Naive thymus-derived CD4-positive, alpha-beta T cell (primary cell): ENCODE measurements around the gene STK4. TPM values are rescaled to one million over a fixed set of nuclear protein-coding genes. Genes with fewer than 3 reads are reported as not detected.
A peak's percentile ranks its signal among the peaks of the same experiment; 100 is the strongest.

Experiments
- ATAC-seq: fragments of 150-1000 bp; cut with Tn5 transposase; 2 replicates; pipeline ENCODE4 v1.10.0; 2021; ENCODE audit warnings: mild to moderate bottlenecking, moderate library complexity
- CTCF ChIA-PET: fragments of 350-600 bp; sonication (Branson Sonifier 250); formaldehyde crosslinking; loops from one replicate; lab custom pipeline; 2021; ENCODE audit warnings: antibody characterized with exemption; lab: Charles Lee
- POLR2A ChIA-PET: fragments of 350-600 bp; sonication (Branson Sonifier 250); formaldehyde crosslinking; loops from one replicate; lab custom pipeline; 2021; ENCODE audit warnings: antibody characterized with exemption, inconsistent platforms; lab: Charles Lee
- DNase-seq, 9 donors: peaks; one replicate each; pipeline versions ENCODE4 v3.0.0 to v3.0.0-alpha.2; 2020 to 2022; ENCODE audit warnings: mixed read lengths in 1 of 9
- H3K27ac ChIP-seq: one replicate; pipeline ENCODE4 v1.7.0; 2013; ENCODE audit warnings: mild to moderate bottlenecking, low read depth, low read length, moderate library complexity
- H3K27me3 ChIP-seq, 2 donors: one replicate each; pipeline ENCODE4 v1.7.0; 2013; ENCODE audit warnings: low read length in 2 of 2, mild to moderate bottlenecking in 2 of 2, moderate library complexity in 2 of 2; ENCODE audit not compliant: control insufficient read depth in 2 of 2, insufficient read depth in 2 of 2
- H3K36me3 ChIP-seq, 3 experiments: 1 replicate in 2 of 3; 2 replicates in 1 of 3; pipeline ENCODE4 v1.7.0; 2013; ENCODE audit warnings: low read length in 3 of 3, mild to moderate bottlenecking in 3 of 3, moderate library complexity in 1 of 3; ENCODE audit not compliant: insufficient read depth in 3 of 3, control insufficient read depth in 2 of 3
- H3K4me1 ChIP-seq, 2 donors: one replicate each; pipeline ENCODE4 v1.7.0; 2013; ENCODE audit warnings: low read length in 2 of 2, mild to moderate bottlenecking in 2 of 2, moderate library complexity in 1 of 2; ENCODE audit not compliant: control insufficient read depth in 2 of 2, insufficient read depth in 2 of 2
- H3K4me3 ChIP-seq: 2 replicates; pipeline ENCODE4 v1.7.0; 2013; ENCODE audit warnings: mild to moderate bottlenecking, low read length
- H3K9me3 ChIP-seq, 3 experiments: 1 replicate in 2 of 3; 2 replicates in 1 of 3; pipeline ENCODE4 v1.7.0; 2013; ENCODE audit warnings: low read length in 3 of 3; ENCODE audit not compliant: control insufficient read depth in 2 of 3
- H3K27ac Mint-ChIP-seq, 9 donors: one replicate each; pipeline ENCODE4 v1.8.0; 2020 to 2022; ENCODE audit warnings: mixed read lengths in 9 of 9, mild to moderate bottlenecking in 8 of 9, moderate library complexity in 5 of 9, inconsistent platforms in 2 of 9
- H3K27me3 Mint-ChIP-seq, 5 donors: one replicate each; pipeline ENCODE4 v1.8.0; 2021 to 2022; ENCODE audit warnings: mixed read lengths in 5 of 5, mild to moderate bottlenecking in 1 of 5
- H3K36me3 Mint-ChIP-seq, 5 donors: one replicate each; pipeline ENCODE4 v1.8.0; 2020 to 2022; ENCODE audit warnings: mixed read lengths in 5 of 5, mild to moderate bottlenecking in 3 of 5, inconsistent platforms in 1 of 5
- H3K4me1 Mint-ChIP-seq, 7 donors: one replicate each; pipeline ENCODE4 v1.8.0; 2020 to 2022; ENCODE audit warnings: mixed read lengths in 7 of 7, mild to moderate bottlenecking in 3 of 7, inconsistent platforms in 1 of 7
- H3K4me3 Mint-ChIP-seq, 10 donors: one replicate each; pipeline ENCODE4 v1.8.0; 2020 to 2022; ENCODE audit warnings: mild to moderate bottlenecking in 10 of 10, mixed read lengths in 10 of 10, moderate library complexity in 6 of 10, inconsistent platforms in 2 of 10
- H3K9me3 Mint-ChIP-seq, 11 donors: one replicate each; pipeline ENCODE4 v1.8.0; 2020 to 2022; ENCODE audit warnings: mixed read lengths in 11 of 11, mild to moderate bottlenecking in 4 of 11, inconsistent platforms in 1 of 11, moderate library complexity in 1 of 11
- intact Hi-C, 2 donors: fragments of 100-400 bp; cut with micrococcal nuclease; formaldehyde crosslinking; loops; one replicate each; pipeline ENCODE4 v1.15.1; 2023
- polyA plus RNA-seq, 2 donors: library from polyadenylated mRNA; unstranded; fragments of 300-500 nt; fragmentation: Illumina TruSeq; gene quantifications; one replicate each; pipeline ENCODE4 v1.2.3, GENCODE V29; 2021
- total RNA-seq, 6 experiments: library from RNA in 5 of 6; stranded (reverse) in 5 of 6; gene quantifications; 1 replicate in 5 of 6; 2 replicates in 1 of 6; pipeline ENCODE4 v1.2.3 and lab custom pipeline; 2021 to 2026

STK4 gene
- total and polyA plus RNA-seq, 7 experiments from 2014 or later: 175 to 383 (median 247) TPM

- ATAC-seq: no peak
- H3K27me3 Mint-ChIP-seq: no peaks in the 10 kb centered on the region
- peaks cover 22 to 84% (median 76%) of the 10 kb centered on the region in 7 donors for H3K4me1 Mint-ChIP-seq
- CTCF ChIA-PET: interaction anchor here (0.6 to 3.2 kb wide), 6 partner anchors 13 to 81 kb away, joined by 3 to 33 read pairs (median 4); partner anchors contain the start of gene TOMM34
- H3K4me3 Mint-ChIP-seq: peak overlapping the region in 3 of 10 donors; percentile 14 to 47 (median 33)
- intact Hi-C loops: no loop called here
- Histone ChIP-seq H3K27me3 (no peaks in the 10 kb centered on the region), H3K27ac (peak overlapping the region; percentile 34), H3K9me3 (no peaks in the 10 kb centered on the region), H3K4me3 (no peak overlapping the region), H3K36me3 (peaks cover 0 to 18% (median 0%) of the 10 kb centered on the region in 3 experiments), H3K4me1 (peaks cover 18 to 27% of the 10 kb centered on the region in 2 donors)
- DNase-seq: no peak
- POLR2A ChIA-PET: interaction anchor here (0.6 to 1.4 kb wide), 2 partner anchors 71 to 76 kb away, joined by 3 to 4 read pairs; no protein-coding TSS in a partner anchor
- peaks cover 0 to 3% (median 0%) of the 10 kb centered on the region in 11 donors for H3K9me3 Mint-ChIP-seq
- H3K36me3 Mint-ChIP-seq: peaks cover 14 to 45% (median 33%) of the 10 kb centered on the region in 5 donors
- peak overlapping the region; percentile 28 to 89 (median 74) for H3K27ac Mint-ChIP-seq
These were observed 75.4 kb downstream of the STK4 start for GRCh38 chr20:45041464-45042337.

- peaks cover 14 to 44% (median 29%) of the 10 kb centered on the region in 5 donors for H3K36me3 Mint-ChIP-seq
- peaks cover 0 to 3% (median 0%) of the 10 kb centered on the region in 11 donors for H3K9me3 Mint-ChIP-seq
- no peaks in the 10 kb centered on the region for H3K27me3 ChIP-seq
- peaks cover 24 to 84% (median 75%) of the 10 kb centered on the region in 7 donors for H3K4me1 Mint-ChIP-seq
- peak overlapping the region in 7 of 9 donors; percentile 7 to 80 (median 74) for H3K27ac Mint-ChIP-seq
- H3K27me3 Mint-ChIP-seq: no peaks in the 10 kb centered on the region
- no peaks in the 10 kb centered on the region for H3K9me3 ChIP-seq
- intact Hi-C loops: no loop called here
- H3K36me3 ChIP-seq: peaks cover 0 to 25% (median 0%) of the 10 kb centered on the region in 3 experiments
- H3K4me1 ChIP-seq: peaks cover 19 to 23% of the 10 kb centered on the region in 2 donors
- no peak for DNase-seq
- H3K27ac ChIP-seq: no peak overlapping the region
- no peak for ATAC-seq
- no peak overlapping the region for H3K4me3 ChIP-seq
- POLR2A ChIA-PET: interaction anchor here (1.4 to 1.9 kb wide), 3 partner anchors 14 to 77 kb away, joined by 3 to 6 read pairs (median 4); no protein-coding TSS in a partner anchor
- H3K4me3 Mint-ChIP-seq: no peak overlapping the region
- CTCF ChIA-PET: interaction anchor here (1.1 to 3.2 kb wide), 6 partner anchors 14 to 251 kb away, joined by 3 to 33 read pairs (median 4); partner anchors contain the start of gene TOMM34
These were observed 76.7 kb downstream of the STK4 start for GRCh38 chr20:45042978-45043377.

- Mint-ChIP-seq H3K36me3 (peaks cover 14 to 50% (median 33%) of the 10 kb centered on the region in 5 donors), H3K4me3 (peak overlapping the region in 5 of 10 donors; percentile 0 to 31 (median 0))
- peak; percentile 92 for ATAC-seq
These were observed 77.8 kb downstream of the STK4 start for GRCh38 chr20:45044084-45044573.

GRCh38 chr20:45044601-45045000 lies 78.3 kb downstream of the STK4 start:
- Histone ChIP-seq H3K9me3 (no peaks in the 10 kb centered on the region), H3K4me3 (no peak overlapping the region), H3K27me3 (no peaks in the 10 kb centered on the region), H3K4me1 (peaks cover 23 to 26% of the 10 kb centered on the region in 2 donors), H3K27ac (no peak overlapping the region), H3K36me3 (peaks cover 0 to 39% (median 0%) of the 10 kb centered on the region in 3 experiments)
- peaks cover 0 to 3% (median 0%) of the 10 kb centered on the region in 11 donors for H3K9me3 Mint-ChIP-seq
- peak; percentile 20 for ATAC-seq
- no peaks in the 10 kb centered on the region for H3K27me3 Mint-ChIP-seq
- CTCF ChIA-PET: interaction anchor here (0.9 to 3.2 kb wide), 13 partner anchors 8 to 250 kb away, joined by 3 to 33 read pairs (median 4); no protein-coding TSS in a partner anchor
- intact Hi-C loops: loop anchor here (1.0 to 2.0 kb wide), 4 partner anchors 14 to 249 kb away; no protein-coding TSS in a partner anchor
- peaks cover 38 to 85% (median 76%) of the 10 kb centered on the region in 7 donors for H3K4me1 Mint-ChIP-seq
- H3K4me3 Mint-ChIP-seq: no peak overlapping the region
- H3K27ac Mint-ChIP-seq: peak overlapping the region in 4 of 9 donors; percentile 34 to 74 (median 64)
- peaks cover 14 to 50% (median 33%) of the 10 kb centered on the region in 5 donors for H3K36me3 Mint-ChIP-seq
- DNase-seq: no peak
- POLR2A ChIA-PET: interaction anchor here (0.6 to 1.6 kb wide), 4 partner anchors 8 to 79 kb away, joined by 3 to 7 read pairs (median 4); partner anchors contain the start of gene STK4

More at GRCh38 chr20:45044084-45044573, 77.8 kb downstream of the STK4 start:
- Histone ChIP-seq H3K27me3 (no peaks in the 10 kb centered on the region), H3K9me3 (no peaks in the 10 kb centered on the region), H3K36me3 (peaks cover 0 to 34% (median 0%) of the 10 kb centered on the region in 3 experiments), H3K4me3 (no peak overlapping the region), H3K4me1 (peaks cover 22 to 23% of the 10 kb centered on the region in 2 donors), H3K27ac (no peak overlapping the region)
- peak overlapping the region; percentile 5 to 78 (median 61) for H3K27ac Mint-ChIP-seq
- no peaks in the 10 kb centered on the region for H3K27me3 Mint-ChIP-seq
- intact Hi-C loops: loop anchor here (1.0 to 2.0 kb wide), 4 partner anchors 15 to 249 kb away; no protein-coding TSS in a partner anchor
- DNase-seq: peak in 7 of 9 donors; percentile 27 to 69 (median 60)
- peaks cover 0 to 3% (median 0%) of the 10 kb centered on the region in 11 donors for H3K9me3 Mint-ChIP-seq
- H3K4me1 Mint-ChIP-seq: peaks cover 34 to 85% (median 75%) of the 10 kb centered on the region in 7 donors
- CTCF ChIA-PET: interaction anchor here (0.7 to 3.2 kb wide), 15 partner anchors 9 to 250 kb away, joined by 3 to 33 read pairs (median 4); no protein-coding TSS in a partner anchor
- POLR2A ChIA-PET: interaction anchor here (0.6 to 1.9 kb wide), 5 partner anchors 9 to 78 kb away, joined by 3 to 7 read pairs (median 4); partner anchors contain the start of gene STK4

- H3K36me3 Mint-ChIP-seq: peaks cover 8 to 35% (median 22%) of the 10 kb centered on the region in 5 donors
- DNase-seq (no peak), ATAC-seq (no peak)
- no peak overlapping the region for H3K4me3 ChIP-seq
- ChIA-PET POLR2A (no interaction called here), CTCF (interaction anchor here (0.8 kb wide), 1 partner anchor 11 kb away, joined by 3 read pairs; no protein-coding TSS in a partner anchor)
- no peaks in the 10 kb centered on the region for H3K27me3 Mint-ChIP-seq
- H3K36me3 ChIP-seq: peaks cover 0 to 38% (median 0%) of the 10 kb centered on the region in 3 experiments
- peak overlapping the region in 3 of 10 donors; percentile 3 to 62 (median 17) for H3K4me3 Mint-ChIP-seq
- H3K27me3 ChIP-seq: no peaks in the 10 kb centered on the region
- no peak overlapping the region for H3K27ac ChIP-seq
- peaks cover 50 to 83% (median 76%) of the 10 kb centered on the region in 7 donors for H3K4me1 Mint-ChIP-seq
- H3K27ac Mint-ChIP-seq: peak overlapping the region in 5 of 9 donors; percentile 14 to 84 (median 58)
- no peaks in the 10 kb centered on the region for H3K9me3 Mint-ChIP-seq
- peaks cover 39 to 51% of the 10 kb centered on the region in 2 donors for H3K4me1 ChIP-seq
- no peaks in the 10 kb centered on the region for H3K9me3 ChIP-seq
- intact Hi-C loops: no loop called here
These were observed 81.3 kb downstream of the STK4 start for GRCh38 chr20:45047581-45048119.
